Fibroblast of peridontal ligament (primary cell): ENCODE results near the gene PKN1.
"Not testable (repeated sequence)": the region's sequence is repeated elsewhere in the genome, so short reads cannot be mapped to it uniquely, and the experiment has no call there.

Experiments
- DNase-seq: peaks from one replicate; pipeline ENCODE4 v3.0.0-alpha.2; 2010; ENCODE audit errors: extremely low read depth

The PKN1 gene

DNA sequence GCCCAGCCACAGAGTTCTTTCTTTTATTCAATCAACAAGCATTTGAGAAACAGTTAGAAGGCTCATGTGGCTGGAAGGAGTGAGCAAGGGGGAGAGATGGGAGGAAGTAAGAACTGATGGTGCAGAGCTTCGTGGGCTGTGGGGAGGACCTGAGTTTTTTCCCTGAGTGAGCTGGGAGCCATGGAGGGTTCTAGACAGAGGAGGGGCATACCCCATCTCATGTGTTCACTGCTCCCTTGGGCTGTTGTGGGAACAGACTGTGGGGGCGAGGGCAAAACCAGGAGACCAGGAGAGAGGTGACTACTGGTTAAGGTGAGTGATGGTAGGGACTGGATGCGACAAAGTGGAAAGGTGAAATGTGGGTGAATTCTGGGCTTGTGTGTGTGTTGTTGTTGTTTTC is 2.4 kb upstream of the PKN1 start:
- no peak for DNase-seq

DNA sequence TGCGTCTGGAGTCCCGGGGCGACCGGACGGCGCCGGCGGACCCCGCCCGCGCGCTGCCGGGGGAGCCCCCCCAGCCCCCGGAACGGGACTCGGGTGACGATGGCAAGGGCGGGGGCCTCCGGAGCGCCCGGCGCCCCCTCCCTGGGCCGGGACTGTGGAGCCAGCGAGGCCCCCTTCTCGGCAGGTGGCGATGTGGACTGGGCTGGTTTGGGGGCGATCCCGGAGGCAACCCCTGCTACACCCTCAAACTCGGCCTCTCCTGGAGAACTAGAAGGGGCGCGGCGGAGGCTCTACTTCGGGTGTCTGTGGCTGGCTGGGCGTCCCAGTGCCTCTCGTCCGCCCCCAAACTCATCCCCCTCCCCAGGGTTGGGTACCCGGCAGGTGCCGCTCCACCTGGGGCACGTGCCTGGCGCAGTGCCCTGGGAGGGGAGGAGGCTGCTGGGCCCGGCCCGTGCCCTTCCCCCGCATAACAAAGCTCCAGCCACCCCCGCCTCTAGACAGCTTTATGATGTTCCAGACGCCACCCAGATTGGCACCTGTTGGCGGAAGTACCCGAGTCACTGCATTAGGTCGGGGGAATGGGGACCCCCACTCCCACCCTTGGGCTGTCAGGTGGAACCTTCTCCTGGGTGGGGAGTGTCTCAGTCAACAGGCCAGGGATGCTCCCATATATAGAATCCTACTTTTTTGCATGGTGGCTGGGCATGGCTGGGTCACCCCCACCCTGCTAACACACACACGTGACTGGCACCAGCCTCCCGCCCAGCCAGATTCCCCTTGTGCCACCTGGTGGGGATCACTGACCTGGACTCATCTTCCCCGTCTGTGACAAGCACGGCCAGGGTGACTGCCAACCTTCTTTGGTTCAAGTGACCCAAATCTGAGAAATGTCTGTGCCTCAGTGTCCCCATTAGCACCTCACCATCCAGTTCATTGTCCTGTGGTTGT is 722 bp downstream of the PKN1 start:
- DNase-seq = no peak

DNA sequence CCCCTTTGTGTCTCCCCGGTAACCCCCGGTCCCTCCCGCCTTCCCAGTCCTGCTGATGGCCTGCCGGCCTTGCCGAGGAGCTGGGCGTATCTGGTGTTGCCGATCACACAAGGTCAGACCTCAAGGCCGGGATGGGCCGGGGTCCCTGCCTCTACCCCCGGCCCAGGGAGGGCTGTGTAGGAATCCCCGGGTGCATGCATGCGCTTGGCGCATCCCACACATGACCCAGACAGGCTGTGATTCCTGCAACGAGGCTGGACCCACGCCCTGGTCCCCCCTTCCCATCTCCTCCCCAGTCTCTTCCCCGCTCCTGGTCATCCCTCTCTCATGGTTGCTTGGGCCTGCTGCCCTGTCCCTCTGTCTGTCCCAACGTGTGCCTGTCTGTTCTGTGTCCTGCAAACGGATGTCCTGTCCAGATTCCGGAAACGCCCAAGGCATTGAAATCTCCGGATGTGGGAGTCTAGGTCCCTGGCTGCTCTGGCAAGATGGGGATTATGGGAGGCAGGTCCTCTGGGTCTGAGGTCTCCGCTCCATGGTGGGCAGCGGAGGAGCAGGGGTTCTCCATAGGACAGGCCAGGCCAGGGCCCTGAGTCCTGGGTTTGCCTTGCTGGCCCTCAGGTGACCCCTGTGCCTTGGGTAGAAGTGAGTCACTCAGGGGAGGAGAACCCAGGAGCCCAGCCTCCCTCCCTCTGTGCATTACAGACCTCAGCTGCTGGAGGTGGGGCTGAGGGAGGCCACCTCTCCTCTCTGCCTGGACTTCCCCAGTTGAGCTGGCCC is 1.6 kb downstream of the PKN1 start:
- DNase-seq = peak; percentile 36

DNA sequence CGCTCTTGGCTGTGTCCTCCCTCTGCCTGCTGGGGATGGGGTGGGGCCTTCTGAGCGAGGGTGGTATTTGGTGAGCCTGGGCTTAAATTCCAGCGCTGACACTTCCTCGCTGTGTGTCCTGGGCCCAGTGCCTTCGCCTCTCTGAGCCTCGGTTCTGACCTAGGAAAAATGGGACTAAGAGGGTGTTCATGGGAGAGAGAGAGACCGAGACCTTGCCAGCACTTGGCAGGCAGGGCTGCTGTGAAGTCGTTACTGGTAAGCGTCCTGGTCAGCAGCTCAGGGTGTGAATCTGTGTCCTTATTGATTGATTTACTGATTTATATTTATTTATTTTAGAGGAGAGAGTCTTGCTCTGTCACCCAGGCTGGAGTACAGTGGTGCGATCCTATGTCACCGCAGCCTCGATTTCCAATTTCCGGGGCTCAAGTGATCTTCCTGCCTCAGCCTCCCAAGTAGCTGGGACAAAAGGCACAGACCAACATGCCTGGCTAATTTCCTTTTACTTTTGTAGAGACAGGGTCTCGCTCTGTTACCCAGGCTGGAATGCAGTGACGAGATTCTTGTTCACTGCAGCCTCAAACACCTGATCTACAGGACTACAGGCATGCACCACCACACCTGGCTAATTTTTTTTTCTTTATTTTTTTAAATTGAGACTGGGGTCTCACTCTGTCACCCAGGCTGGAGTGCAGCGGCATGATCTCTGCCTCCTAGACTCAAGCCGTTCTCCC is 2.4 kb downstream of the PKN1 start:
- DNase-seq = no peak

DNA sequence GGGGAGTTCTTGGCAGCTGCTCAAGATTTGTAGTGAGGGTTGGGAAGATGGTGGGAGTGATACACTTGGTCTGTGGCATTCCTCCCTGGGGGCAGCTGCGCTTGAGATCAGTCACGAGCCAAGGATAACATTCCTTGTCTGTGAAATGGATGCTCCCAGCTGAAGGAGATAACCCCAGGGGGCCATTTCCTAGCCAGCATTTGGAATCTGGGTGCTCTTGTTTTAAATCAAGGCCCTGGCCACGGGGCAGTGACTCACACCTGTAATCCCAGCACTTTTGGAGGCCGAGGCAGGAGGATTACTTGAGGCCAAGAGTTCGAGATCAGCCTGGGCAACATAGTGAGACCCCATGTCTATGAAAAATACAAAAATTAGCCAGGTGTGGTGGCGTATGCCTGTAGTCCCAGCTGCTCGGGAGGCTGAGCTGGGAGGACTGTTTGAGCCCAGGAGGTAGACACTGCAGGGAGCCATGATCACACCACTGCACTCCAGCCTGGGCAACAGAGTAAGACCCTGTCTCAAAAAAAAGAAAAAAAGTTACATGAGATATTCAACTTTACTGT is 4.6 kb downstream of the PKN1 start:
- DNase-seq = no peak

DNA sequence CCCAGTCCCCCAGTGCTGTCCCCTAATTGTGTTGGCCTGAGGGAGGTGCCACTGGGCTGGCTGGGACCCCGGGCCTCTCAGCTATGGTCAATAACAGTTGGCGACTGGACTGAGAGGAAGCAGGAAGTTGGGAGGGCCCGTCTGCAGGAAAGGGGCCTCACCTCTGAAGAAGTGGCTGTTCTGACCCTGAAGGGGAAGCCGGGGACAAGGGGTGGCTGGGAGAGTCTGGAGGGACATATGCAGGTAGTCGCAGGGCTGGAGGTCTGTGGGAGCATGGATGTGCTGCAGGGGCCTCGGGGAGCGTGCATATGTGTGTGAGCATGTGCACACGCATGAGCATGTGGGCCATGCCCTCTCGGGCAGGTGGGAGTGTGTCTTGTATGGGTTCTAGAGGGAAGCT is 5.9 kb downstream of the PKN1 start:
- no peak for DNase-seq

DNA sequence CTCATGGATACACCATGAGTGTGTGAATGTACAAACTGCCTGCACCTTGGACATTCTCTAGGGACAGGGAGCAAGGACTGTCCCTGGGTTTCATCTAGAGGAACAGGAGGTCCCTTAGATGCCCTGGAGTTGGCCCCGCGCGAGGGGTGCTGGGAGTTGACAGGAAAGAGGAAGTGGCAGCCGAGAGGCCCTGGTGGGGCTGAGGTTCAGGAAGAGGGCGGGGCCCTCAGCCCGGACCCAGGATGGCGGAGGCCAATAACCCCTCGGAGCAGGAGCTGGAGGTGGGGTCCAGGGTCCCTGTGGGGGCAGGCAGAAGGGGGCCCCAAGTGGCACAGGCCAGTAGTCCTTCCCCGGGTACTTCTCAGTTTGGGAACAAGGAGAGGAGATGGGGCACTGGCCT is 6.9 kb downstream of the PKN1 start:
- no peak for DNase-seq

DNA sequence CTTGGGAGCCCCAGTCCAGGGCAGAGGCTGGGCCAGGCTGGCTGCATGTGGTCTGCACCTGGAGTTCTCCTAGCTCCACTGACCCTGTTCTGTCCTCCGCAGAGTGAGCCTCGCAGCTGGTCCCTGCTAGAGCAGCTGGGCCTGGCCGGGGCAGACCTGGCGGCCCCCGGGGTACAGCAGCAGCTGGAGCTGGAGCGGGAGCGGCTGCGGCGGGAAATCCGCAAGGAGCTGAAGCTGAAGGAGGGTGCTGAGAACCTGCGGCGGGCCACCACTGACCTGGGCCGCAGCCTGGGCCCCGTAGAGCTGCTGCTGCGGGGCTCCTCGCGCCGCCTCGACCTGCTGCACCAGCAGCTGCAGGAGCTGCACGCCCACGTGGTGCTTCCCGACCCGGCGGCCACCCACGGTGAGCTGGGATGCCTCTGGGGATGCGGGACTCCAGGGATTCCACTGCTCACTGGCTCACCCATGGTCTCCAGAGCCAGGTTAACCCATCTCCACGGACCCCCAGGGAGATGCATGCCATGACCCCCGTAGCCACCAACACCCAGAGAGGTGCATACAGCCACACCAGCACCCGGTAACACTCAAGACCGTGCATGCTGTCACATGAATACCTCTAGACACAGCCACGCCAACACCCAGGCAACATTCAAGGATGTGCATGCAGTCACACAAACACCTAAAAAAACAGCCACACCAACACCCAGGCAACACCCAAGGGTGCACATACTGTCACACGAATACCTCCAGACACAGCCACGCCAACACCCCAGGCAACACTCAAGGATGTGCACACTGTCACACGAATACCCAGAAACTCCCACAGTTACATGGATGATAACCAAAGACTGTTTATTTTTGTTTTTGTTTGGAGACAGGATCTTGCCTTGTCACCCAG is 8.2 kb downstream of the PKN1 start:
- no peak for DNase-seq

DNA sequence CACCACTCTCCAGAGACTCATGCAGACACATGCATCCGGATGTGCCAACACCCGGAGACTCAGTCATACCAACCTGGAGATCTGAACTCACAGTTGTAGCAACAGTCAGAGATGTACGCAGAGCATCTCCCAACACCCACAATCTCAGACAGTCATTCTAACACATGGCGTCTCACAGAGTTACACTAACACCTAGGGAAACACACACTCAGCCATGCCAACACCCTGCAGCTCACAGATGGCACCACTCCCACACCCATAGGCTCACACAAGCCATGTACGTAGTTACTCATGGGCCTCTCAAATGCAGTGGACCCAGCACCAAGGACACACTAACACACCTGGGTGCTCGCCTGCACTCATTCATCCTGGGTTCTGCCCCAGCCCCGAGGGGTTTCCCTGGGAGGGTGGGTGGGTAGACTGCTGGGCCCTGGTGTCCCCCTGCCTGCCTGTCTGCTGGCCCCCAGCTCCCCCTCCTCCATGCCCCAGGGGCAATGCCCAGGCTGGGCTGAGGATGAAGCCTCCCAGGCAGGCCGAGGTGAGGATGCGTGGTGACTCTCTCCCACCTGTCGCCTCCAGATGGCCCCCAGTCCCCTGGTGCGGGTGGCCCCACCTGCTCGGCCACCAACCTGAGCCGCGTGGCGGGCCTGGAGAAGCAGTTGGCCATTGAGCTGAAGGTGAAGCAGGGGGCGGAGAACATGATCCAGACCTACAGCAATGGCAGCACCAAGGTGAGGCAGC is 10.0 kb downstream of the PKN1 start:
- DNase-seq = no peak

DNA sequence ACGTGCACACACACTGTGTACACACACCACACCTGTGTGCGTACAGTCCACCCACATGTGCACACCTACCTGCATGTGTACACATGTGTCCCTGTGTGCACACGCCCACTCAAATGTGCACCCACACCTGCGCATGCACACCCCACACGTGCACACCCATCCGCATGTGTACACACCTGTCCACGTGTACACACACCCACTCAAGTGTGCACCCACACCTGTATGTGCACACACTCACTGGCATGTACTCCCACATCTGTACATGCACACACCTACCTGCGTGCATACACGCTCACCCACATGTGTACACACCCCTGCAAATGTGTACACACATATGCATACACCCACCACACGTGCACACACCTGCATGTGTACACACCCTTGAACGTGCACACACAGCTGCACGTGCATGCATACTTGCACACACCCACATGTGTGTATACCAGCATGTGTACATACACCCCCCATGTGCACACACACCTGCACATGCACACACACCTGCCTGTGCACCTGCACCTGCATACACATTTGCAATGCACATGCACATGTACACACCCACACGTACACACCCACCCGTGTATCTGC is 10.6 kb downstream of the PKN1 start:
- no peak for DNase-seq

DNA sequence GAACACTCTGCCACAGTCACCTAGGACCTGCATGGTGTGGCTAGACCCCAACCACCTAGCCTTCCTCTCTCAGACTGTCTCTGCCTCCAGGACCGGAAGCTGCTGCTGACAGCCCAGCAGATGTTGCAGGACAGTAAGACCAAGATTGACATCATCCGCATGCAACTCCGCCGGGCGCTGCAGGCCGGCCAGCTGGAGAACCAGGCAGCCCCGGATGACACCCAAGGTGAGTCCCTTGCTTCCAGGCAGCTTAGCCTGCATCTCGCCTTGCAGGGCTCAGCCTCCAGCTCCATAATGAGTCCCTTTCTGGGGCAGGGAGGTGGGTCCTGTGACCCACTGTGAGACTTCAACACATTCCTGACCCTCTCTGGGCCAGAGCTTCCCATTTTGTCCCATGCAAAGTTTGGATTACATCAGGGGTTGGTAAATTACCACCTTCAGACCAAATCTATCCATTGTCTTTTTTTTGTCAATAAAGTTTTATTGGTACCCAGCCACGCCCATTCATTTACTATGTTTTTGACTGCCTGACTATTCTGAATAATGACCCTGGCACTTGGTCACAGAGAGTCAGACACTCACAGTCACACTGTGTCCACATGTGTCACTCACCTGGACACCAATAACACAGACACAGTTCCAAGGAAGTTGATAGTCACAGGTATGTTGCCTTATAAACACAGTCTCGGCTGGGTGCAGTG is 13.4 kb downstream of the PKN1 start:
- no peak for DNase-seq

DNA sequence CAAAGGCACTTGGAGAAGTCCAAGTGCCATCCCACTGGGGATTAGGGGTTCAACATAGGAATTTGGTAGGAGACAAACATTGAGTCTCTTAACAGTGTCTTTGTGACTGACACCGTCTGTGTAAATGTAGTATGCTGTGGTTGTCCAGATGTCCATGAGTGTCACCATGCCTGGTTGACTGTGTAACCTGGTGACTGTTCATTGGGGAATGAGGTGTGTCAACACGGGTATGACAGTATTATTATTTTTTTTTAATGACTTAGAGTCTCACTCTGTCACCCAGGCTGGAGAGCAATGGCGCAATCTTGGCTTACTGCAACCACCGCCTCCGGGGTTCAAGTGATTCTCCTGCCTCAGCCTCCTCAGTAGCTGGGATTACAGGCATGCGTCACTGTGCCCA is 16.2 kb downstream of the PKN1 start:
- no peak for DNase-seq

DNA sequence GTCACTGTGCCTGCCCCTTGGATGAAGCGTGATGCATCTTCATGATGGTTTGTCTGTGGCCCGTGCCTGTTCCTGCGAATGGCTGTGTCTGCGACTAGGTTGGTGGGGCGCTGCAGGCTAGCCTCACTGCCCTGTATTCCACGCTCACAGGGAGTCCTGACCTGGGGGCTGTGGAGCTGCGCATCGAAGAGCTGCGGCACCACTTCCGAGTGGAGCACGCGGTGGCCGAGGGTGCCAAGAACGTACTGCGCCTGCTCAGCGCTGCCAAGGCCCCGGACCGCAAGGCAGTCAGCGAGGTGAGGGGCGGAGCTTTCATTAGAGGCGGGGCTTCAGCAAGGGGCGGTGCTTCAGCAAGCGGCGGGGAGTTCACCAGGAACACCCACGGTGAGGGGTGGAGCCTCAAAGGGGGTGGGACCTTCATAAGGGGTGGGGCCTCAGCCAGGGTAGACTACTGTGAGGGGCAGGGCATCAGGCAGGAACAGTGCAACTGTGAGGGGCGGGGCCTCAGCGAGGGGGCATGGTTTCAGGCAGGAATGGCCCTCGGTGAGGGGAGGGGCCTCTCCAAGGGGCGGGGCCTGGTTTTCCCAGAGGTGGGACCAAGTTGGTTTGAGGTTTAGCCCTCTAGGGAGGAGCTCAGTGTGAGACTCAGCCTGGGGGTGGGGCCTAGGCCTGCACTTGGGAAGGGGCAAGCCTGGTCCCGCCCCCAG is 17.2 kb downstream of the PKN1 start:
- no peak for DNase-seq

DNA sequence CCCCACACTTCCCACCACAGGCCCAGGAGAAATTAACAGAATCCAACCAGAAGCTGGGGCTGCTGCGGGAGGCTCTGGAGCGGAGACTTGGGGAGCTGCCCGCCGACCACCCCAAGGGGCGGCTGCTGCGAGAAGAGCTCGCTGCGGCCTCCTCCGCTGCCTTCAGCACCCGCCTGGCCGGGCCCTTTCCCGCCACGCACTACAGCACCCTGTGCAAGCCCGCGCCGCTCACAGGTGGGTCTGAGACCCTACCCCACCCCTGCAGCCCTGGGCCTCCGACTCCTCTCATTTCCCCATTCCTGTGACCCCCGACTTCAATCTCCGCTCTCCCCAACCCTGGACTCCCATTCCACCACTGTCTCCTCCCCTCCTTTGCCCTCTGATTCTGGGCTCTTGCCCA is 17.8 kb downstream of the PKN1 start:
- DNase-seq = no peak

DNA sequence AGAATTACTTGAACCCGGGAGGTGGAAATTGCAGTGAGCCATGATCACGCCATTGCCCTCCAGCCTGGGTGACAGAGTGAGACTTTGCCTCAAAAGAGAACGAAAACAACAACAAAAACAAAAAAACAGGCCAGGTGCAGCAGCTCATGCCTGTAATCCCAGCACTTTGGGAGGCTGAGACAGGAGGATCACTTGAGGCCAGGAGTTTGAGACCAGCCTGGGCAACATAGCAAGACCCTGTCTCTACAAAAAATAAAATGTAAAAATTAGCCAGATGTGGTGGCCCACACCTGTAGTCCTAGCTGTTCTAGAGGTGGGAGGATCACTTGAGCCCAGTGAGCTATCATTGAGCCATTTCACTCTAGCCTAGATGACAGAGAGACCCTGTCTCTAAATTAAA is 19.2 kb downstream of the PKN1 start:
- not testable (repeated sequence) for DNase-seq

DNA sequence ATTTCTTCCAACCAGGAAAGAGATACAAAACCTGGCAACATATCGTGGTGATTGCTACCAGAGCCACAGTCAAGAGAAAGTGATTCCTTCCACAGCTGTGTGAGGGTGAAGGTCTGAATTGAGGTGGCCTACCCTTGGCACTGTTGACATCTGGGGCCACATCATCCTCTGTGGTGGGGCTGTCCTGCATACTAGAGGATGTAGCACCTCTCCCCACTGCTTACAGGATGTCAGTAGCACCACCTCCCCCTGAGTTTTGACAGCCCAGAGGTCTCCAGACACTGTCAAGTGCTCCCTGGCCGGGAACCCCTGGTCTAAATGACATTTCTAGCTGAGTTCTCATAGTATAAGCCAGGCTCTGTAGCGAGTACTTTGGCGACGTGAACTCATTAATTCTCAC is 26.6 kb downstream of the PKN1 start:
- DNase-seq = no peak

DNA sequence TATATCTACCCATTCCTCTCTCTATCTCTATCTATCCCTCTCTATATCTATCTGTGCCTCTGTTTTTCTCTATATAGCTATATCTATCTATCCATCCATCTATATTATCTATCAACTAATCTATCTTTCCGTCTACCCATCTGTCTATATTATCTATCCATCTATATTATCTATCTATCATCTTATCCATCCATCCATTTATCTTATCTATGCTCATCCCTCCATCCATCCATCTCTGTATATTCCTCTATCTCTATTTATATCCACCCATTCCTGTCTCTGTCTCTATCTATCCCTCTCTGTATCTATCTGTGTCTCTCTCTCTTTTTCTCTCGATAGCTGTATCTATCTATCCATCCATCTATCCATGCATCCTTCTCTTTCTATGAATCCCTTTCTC is 27.8 kb downstream of the PKN1 start:
- no peak for DNase-seq

DNA sequence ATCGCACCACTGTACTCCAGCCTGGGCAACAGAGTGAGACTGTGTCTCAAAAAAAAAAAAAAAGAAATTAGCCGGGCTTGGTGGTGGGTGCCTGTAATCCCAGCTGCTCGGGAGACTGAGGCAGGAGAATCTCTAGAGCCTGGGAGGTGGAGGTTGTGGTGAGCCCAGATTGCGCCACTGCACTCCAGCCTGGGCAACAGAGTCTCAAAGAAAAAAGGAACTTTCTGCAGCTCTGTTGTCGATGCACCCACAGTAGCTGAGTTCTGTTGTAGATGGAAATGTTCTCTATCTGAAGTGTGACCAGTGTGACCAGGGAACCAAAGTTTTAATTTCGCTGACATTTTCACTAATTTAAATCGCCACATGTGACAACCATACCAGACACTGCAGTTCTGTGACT is 29.3 kb downstream of the PKN1 start:
- not testable (repeated sequence) for DNase-seq

DNA sequence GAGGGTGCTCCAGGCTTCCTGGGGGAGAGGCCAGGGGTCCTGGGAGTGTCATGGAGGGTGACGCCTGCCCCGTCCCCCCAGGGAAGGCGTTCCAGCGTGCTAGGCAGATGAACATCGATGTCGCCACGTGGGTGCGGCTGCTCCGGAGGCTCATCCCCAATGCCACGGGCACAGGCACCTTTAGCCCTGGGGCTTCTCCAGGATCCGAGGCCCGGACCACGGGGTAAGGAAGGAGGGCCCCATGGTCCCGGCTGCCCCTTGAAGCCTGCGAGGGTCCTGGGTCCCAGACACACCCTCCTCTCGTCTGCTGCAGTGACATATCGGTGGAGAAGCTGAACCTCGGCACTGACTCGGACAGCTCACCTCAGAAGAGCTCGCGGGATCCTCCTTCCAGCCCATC is 30.6 kb downstream of the PKN1 start:
- no peak for DNase-seq
